Memory B cell (primary cell): ENCODE measurements around the gene BRD7.

Source experiments
- ATAC-seq: fragments of 150-1000 bp; cut with Tn5 transposase; 2 replicates; pipeline ENCODE4 v1.10.0; 2021; ENCODE audit warnings: low read depth, mild to moderate bottlenecking, moderate library complexity
- DNase-seq, 2 donors: peaks; one replicate each; pipeline ENCODE4 v3.0.0; 2022; ENCODE audit warnings: low spot score in 2 of 2
- H3K27ac Mint-ChIP-seq: one replicate; pipeline ENCODE4 v1.8.0; 2022; ENCODE audit warnings: mild to moderate bottlenecking, moderate library complexity, mixed read lengths
- H3K27me3 Mint-ChIP-seq: one replicate; pipeline ENCODE4 v1.8.0; 2022; ENCODE audit warnings: mixed read lengths
- H3K36me3 Mint-ChIP-seq: one replicate; pipeline ENCODE4 v1.8.0; 2022; ENCODE audit warnings: mild to moderate bottlenecking, mixed read lengths
- H3K4me1 Mint-ChIP-seq: one replicate; pipeline ENCODE4 v1.8.0; 2022; ENCODE audit warnings: mixed read lengths
- H3K4me3 Mint-ChIP-seq: one replicate; pipeline ENCODE4 v1.8.0; 2022; ENCODE audit warnings: mild to moderate bottlenecking, moderate library complexity, mixed read lengths
- H3K9me3 Mint-ChIP-seq: one replicate; pipeline ENCODE4 v1.8.0; 2022; ENCODE audit warnings: mixed read lengths

BRD7 gene

DNA sequence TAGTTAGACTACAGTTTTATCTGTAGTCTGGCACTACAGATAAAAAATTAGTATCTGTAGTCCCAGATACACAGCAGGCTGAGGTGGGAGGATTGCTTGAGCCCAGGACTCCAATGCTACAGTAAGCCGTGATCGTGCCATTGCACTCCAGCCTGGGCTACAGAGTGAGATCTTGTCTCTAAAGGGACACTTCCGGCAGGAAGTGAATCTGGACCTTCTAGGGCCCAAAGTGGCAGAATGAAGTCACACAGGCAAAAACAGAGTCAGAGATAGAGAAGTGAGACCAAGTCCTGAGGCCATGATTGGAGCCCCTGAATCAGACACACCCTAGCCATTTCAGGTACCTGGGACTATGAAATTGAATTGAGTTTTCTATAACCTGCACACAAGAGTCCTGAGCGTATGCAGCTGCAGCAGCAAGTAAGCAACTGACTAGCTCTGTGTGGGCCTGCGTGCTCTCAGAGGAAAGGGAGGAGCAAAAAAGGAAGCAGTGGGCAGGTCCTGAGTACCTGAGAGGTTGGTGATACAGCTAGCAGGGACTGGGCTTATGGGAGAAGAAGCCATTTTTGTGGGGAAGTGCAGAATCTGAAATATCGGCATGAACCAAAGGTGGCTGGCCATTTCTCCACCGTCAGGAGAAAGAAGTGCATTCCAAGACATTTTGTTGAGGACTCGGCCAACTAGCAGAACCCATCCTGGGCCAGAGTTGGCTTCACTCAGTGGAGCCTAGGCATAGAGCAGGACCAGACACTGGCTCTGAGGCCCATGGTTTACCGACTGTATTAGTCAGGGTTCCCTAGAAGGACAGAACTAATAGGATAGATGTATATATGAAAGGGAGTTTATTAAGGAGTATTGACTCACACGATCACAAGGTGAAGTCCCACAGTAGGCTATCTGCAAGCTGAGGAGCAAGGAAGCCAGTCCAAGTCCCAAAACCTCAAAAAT is 27.2 kb upstream of the BRD7 start:
- Mint-ChIP-seq H3K27me3 (peaks cover 3% of the 10 kb centered on the region), H3K9me3 (no peaks in the 10 kb centered on the region), H3K27ac (peak overlapping the region; percentile 56), H3K4me1 (peaks cover 12% of the 10 kb centered on the region), H3K36me3 (no peaks in the 10 kb centered on the region), H3K4me3 (peak overlapping the region; percentile 21)
- DNase-seq: no peak
- ATAC-seq: peak; percentile 63

DNA sequence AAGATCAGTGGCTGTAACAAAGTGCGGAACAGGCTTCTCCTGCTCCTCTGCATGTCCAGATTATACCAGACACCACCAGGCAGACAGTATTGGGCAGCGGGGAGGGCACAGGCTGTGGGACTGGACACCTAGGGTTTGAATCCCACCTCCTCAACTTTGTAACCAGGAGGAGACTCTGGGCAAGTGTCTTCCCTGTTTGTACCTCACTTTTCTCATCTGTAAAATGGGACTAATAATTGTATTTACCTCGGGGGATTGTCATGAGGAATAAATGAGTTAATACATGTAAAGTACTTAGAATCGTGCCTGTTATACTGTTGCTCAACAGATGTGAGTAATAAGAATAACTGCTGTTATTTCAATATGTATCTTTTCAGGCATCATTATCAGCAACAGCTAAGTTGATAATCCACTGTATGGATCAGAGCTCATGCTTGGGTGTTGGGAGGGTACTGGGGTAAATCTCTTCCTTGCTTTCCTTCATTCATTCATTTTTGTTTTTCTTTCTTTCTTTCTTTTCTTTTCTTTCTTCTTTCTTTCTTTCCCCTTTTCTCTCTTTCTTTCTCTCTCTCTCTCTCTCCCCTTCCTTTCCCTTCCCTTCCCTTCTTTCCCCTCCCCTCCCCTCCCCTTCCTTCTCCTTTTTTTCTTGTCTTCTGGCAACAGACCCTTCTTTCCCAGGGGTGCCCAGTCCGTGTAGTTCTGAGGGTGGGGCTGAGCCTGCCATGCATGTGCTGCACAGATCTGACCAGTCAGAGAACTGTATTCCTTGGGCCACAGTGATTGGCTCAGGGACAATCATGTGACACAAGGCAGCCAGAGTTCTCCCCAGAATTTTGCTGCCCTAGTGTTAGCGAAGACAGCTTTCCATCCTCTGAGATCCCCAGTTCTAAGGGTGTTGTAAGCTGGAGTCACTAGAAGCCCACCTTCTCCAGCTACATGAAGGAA is 25.3 kb upstream of the BRD7 start:
- no peak overlapping the region for H3K4me3 Mint-ChIP-seq
- no peaks in the 10 kb centered on the region for H3K9me3 Mint-ChIP-seq
- H3K4me1 Mint-ChIP-seq: peaks cover 12% of the 10 kb centered on the region
- DNase-seq (no peak), ATAC-seq (no peak)
- peaks cover 3% of the 10 kb centered on the region for H3K27me3 Mint-ChIP-seq
- H3K36me3 Mint-ChIP-seq: no peaks in the 10 kb centered on the region
- H3K27ac Mint-ChIP-seq: no peak overlapping the region

- Mint-ChIP-seq H3K9me3 (no peaks in the 10 kb centered on the region), H3K4me1 (peaks cover 12% of the 10 kb centered on the region), H3K4me3 (no peak overlapping the region), H3K27ac (no peak overlapping the region), H3K36me3 (no peaks in the 10 kb centered on the region), H3K27me3 (peaks cover 3% of the 10 kb centered on the region)
- DNase-seq: no peak
- no peak for ATAC-seq
Measured at GRCh38 chr16:50393416-50393815, 24.6 kb upstream of the BRD7 start.

DNA sequence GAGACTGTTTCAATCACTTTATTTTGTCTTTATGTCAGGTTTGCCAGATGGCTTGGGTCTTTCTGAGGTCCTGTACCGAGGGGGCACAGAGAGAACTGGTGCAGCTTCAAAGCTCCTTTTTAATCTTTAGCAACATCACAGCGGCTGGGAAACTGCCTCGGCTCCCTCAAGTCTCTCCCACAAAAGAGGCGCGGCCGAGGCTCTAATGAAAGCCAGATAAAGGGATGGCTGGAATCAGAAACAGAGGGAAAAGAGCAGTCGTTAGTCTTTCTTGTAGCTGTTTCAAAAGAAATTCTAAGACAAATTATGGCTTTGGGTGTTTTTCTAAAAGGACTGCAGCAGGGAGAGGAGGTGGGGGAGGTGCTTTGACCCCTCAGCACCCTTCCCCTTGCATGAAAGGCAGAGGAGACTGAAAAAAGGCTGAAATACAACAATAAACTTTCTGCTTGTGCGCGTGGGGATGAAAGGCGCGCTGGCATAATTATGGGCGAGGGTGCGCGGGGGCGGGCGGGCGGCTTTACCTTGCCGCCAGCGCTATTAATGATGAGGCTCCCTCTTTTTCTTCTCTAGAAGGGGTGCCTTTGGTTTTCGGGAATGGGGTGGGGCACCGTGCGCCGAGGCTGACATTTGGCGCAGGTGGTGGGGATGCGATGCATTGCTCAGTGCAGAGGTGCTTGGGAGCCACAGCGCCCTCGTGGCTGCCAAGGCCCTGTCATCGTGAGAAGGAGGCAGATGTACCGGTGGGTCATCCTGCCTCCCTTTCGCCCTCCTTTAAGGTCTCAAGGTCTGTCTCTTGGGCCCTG is 22.3 kb upstream of the BRD7 start:
- H3K36me3 Mint-ChIP-seq: no peaks in the 10 kb centered on the region
- no peak for ATAC-seq
- no peak overlapping the region for H3K4me3 Mint-ChIP-seq
- no peak overlapping the region for H3K27ac Mint-ChIP-seq
- H3K4me1 Mint-ChIP-seq: peaks cover 9% of the 10 kb centered on the region
- DNase-seq: no peak
- H3K9me3 Mint-ChIP-seq: no peaks in the 10 kb centered on the region
- peaks cover 5% of the 10 kb centered on the region for H3K27me3 Mint-ChIP-seq

DNA sequence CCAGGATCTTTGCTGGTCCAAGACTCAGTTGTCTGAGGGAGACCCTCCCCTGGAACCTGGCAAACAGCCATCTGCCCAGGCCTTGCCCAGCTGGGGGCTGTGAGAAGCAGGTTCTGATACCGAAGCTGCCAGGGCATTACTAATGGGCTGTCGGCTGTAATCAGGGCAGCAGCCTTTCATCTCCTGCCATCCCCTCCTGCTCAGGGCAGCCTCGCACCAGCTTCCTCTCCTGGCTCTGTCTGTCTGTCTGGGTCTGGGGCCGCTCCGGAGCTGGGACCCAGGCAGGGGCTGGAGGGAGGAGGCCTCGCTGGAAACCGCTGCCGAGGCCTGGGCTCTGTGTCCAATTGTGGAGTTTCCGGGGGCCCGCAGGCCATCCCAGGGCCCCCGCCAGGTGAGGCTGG is 21.6 kb upstream of the BRD7 start:
- Mint-ChIP-seq H3K9me3 (no peaks in the 10 kb centered on the region), H3K36me3 (no peaks in the 10 kb centered on the region), H3K4me1 (peaks cover 11% of the 10 kb centered on the region), H3K4me3 (no peak overlapping the region), H3K27ac (no peak overlapping the region), H3K27me3 (peaks cover 8% of the 10 kb centered on the region)
- no peak for ATAC-seq
- DNase-seq: no peak

GRCh38 chr16:50389900-50390299 is 21.1 kb upstream of the BRD7 start:
- no peak for DNase-seq
- Mint-ChIP-seq H3K9me3 (no peaks in the 10 kb centered on the region), H3K4me3 (no peak overlapping the region), H3K27me3 (peaks cover 10% of the 10 kb centered on the region), H3K27ac (no peak overlapping the region), H3K36me3 (no peaks in the 10 kb centered on the region), H3K4me1 (peaks cover 7% of the 10 kb centered on the region)
- no peak for ATAC-seq

- no peak for DNase-seq
- no peak for ATAC-seq
- H3K36me3 Mint-ChIP-seq: no peaks in the 10 kb centered on the region
- no peaks in the 10 kb centered on the region for H3K9me3 Mint-ChIP-seq
- H3K27me3 Mint-ChIP-seq: peaks cover 11% of the 10 kb centered on the region
- H3K4me1 Mint-ChIP-seq: peaks cover 7% of the 10 kb centered on the region
- H3K4me3 Mint-ChIP-seq: no peak overlapping the region
- no peak overlapping the region for H3K27ac Mint-ChIP-seq
Measured at GRCh38 chr16:50388496-50388895, 19.7 kb upstream of the BRD7 start.

DNA sequence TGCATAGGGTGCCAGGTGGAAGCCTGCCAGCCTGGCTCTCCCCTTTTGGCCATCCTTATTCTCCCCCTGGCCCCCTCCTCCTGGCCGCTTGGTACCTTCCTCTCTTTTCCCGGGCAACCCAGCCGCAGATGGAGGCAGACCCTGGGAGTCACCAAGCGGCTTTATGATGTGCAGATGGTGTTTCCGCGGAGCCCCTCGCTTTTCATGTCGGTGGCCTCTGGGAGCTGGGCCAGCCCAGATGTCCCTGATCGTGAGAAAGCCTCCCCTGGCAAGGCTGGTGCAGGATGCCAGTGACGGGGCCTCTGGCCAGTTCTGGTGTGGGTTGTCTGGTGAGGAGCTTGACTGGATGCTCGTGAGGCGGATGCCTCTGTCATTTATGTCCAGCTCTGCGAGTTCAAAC is 18.0 kb upstream of the BRD7 start:
- H3K27me3 Mint-ChIP-seq: peaks cover 9% of the 10 kb centered on the region
- ATAC-seq: no peak
- H3K4me3 Mint-ChIP-seq: no peak overlapping the region
- no peaks in the 10 kb centered on the region for H3K9me3 Mint-ChIP-seq
- peaks cover 7% of the 10 kb centered on the region for H3K4me1 Mint-ChIP-seq
- H3K36me3 Mint-ChIP-seq: no peaks in the 10 kb centered on the region
- H3K27ac Mint-ChIP-seq: no peak overlapping the region
- DNase-seq: no peak

GRCh38 chr16:50386139-50386538 is 17.4 kb upstream of the BRD7 start:
- ATAC-seq: no peak
- peaks cover 9% of the 10 kb centered on the region for H3K27me3 Mint-ChIP-seq

GRCh38 chr16:50384500-50385135 is 15.8 kb upstream of the BRD7 start:
- Mint-ChIP-seq H3K4me1 (peaks cover 7% of the 10 kb centered on the region), H3K27me3 (peaks cover 9% of the 10 kb centered on the region), H3K27ac (no peak overlapping the region), H3K4me3 (no peak overlapping the region), H3K36me3 (no peaks in the 10 kb centered on the region), H3K9me3 (no peaks in the 10 kb centered on the region)
- DNase-seq: no peak
- no peak for ATAC-seq

More at GRCh38 chr16:50386139-50386538, 17.4 kb upstream of the BRD7 start:
- no peaks in the 10 kb centered on the region for H3K36me3 Mint-ChIP-seq
- no peak for DNase-seq
- peaks cover 7% of the 10 kb centered on the region for H3K4me1 Mint-ChIP-seq
- no peak overlapping the region for H3K27ac Mint-ChIP-seq
- H3K4me3 Mint-ChIP-seq: no peak overlapping the region
- no peaks in the 10 kb centered on the region for H3K9me3 Mint-ChIP-seq

DNA sequence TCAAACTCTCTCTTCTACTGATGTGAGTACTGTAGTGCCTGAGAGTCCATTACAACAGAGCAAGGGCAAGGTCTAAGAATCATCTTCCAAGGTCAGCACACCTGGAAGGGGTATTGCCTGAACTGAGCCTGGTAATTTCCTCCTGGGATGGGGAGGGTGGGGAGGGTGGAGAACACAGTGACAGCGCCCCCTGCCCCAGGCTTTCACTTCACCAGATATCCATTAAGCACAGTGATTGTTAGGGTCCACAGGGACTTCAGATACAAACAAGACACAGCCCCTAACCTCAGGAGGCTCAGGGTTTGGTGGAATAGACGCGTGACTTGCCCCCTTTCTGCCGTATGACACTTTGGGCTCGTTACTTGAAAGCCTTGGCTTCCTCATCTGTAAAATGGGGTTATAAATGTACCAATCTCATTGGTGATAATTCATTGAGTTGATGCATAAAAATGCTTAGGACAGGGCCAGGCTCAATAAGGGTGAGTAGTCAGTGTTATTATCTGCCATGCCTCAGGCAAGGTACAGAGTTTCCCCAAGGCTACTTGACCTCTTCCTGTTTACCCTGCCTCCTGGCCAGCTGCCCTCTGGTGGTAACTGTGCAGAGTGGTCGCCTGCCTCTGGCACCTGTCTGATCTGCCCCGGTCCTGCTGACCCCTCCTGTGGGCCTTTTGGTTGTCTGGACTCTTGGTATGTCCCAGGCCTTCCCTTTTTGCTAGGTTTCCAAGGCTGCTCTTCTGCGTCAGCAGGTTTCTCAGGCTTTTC is 13.1 kb upstream of the BRD7 start:
- DNase-seq (no peak), ATAC-seq (no peak)
- Mint-ChIP-seq H3K27ac (no peak overlapping the region), H3K27me3 (peaks cover 10% of the 10 kb centered on the region), H3K4me1 (peaks cover 7% of the 10 kb centered on the region), H3K36me3 (no peaks in the 10 kb centered on the region), H3K4me3 (no peak overlapping the region), H3K9me3 (no peaks in the 10 kb centered on the region)

- Mint-ChIP-seq H3K9me3 (no peaks in the 10 kb centered on the region), H3K4me3 (no peak overlapping the region), H3K4me1 (no peaks in the 10 kb centered on the region), H3K27ac (no peak overlapping the region), H3K27me3 (peaks cover 17% of the 10 kb centered on the region), H3K36me3 (no peaks in the 10 kb centered on the region)
- no peak for ATAC-seq
- DNase-seq: no peak
Measured at GRCh38 chr16:50378417-50378816, 9.6 kb upstream of the BRD7 start.

GRCh38 chr16:50377001-50377400 is 8.2 kb upstream of the BRD7 start:
- Mint-ChIP-seq H3K27me3 (peaks cover 17% of the 10 kb centered on the region), H3K4me1 (no peaks in the 10 kb centered on the region), H3K36me3 (no peaks in the 10 kb centered on the region), H3K4me3 (no peak overlapping the region), H3K27ac (no peak overlapping the region), H3K9me3 (no peaks in the 10 kb centered on the region)
- no peak for DNase-seq
- no peak for ATAC-seq
